ENCODE data around the gene RDH11.

DNA sequence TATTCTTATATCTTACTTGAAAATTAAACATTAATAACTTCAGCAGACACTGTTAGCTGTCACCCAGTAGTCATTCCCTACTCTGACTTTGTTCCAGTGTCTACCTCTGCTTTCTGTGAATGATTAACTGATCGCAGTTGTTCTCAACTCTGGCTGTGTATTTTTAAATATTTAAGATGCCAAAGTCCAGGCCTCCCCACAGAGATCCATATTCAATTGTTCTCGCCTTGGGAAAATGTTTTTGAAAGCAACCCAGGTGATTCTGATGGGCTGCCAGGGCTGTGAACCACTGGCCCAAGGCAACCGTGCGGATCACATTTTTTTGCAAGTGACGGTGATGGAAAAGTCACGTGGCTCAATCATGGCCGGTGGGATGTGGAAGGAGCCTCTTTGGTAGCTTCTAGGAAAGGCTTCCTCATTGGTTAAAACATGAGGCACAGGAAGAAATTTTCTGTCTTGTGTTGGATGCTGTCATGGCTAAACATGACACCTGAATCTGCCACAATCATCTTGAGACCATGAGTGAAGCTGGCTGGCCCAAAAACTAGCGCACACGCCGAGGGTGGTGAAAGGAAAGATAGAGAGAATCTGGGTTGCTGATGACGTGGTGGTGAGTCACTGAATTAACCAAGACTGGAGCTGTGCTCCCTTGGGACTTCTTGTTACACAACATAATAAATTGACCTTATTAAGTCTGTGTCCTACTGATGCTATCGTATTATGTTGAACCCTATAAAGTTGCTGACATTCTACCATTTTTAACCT, 43.4 kb upstream of the RDH11 start:
- TF ChIP-seq, protein P1, sequence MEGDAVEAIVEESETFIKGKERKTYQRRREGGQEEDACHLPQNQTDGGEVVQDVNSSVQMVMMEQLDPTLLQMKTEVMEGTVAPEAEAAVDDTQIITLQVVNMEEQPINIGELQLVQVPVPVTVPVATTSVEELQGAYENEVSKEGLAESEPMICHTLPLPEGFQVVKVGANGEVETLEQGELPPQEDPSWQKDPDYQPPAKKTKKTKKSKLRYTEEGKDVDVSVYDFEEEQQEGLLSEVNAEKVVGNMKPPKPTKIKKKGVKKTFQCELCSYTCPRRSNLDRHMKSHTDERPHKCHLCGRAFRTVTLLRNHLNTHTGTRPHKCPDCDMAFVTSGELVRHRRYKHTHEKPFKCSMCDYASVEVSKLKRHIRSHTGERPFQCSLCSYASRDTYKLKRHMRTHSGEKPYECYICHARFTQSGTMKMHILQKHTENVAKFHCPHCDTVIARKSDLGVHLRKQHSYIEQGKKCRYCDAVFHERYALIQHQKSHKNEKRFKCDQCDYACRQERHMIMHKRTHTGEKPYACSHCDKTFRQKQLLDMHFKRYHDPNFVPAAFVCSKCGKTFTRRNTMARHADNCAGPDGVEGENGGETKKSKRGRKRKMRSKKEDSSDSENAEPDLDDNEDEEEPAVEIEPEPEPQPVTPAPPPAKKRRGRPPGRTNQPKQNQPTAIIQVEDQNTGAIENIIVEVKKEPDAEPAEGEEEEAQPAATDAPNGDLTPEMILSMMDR (IDR thresholded peaks at IDR 0.05; ENCODE audit: low read length), result no peak
- no peak for TF ChIP-seq EZH2 (optimal IDR thresholded peaks at IDR 0.05; ENCODE audit: low read depth, low read length)
